Astrocyte (in vitro differentiated cells and primary cell): ENCODE data around the gene DHRS3. TPM values are rescaled to one million over a fixed set of nuclear protein-coding genes. Genes with fewer than 3 reads are reported as not detected.

Source experiments
- DNase-seq: peaks from one replicate; pipeline ENCODE4 v3.0.0-alpha.2; 2010; ENCODE audit warnings: low read depth
- FAIRE-seq: peaks from 2 replicates; lab custom pipeline; 2011; peaks lifted over from hg19 to GRCh38; lab: Jason Lieb, UNC
- H2AFZ ChIP-seq: 2 replicates; pipeline ENCODE4 v1.6.0; 2012; ENCODE audit warnings: low read depth, low read length, inconsistent platforms
- H3K27ac ChIP-seq: 2 replicates; pipeline ENCODE4 v1.5.1; 2011; ENCODE audit warnings: low read depth, low read length, inconsistent platforms
- H3K27me3 ChIP-seq: 2 replicates; pipeline ENCODE4 v1.6.0; 2011; ENCODE audit warnings: low read length, inconsistent platforms; ENCODE audit not compliant: insufficient read depth
- H3K36me3 ChIP-seq: 2 replicates; pipeline ENCODE4 v1.5.1; 2011; ENCODE audit warnings: low read length, inconsistent platforms; ENCODE audit not compliant: insufficient read depth
- H3K4me1 ChIP-seq: 2 replicates; pipeline ENCODE4 v1.5.1; 2011; ENCODE audit warnings: low read length, inconsistent platforms; ENCODE audit not compliant: insufficient read depth
- H3K4me2 ChIP-seq: 2 replicates; pipeline ENCODE4 v1.6.0; 2012; ENCODE audit warnings: low read length, inconsistent platforms
- H3K4me3 ChIP-seq: 2 replicates; pipeline ENCODE4 v1.5.1; 2011; ENCODE audit warnings: low read depth, mild to moderate bottlenecking, low read length, inconsistent platforms; ENCODE audit not compliant: insufficient read depth
- H3K79me2 ChIP-seq: 2 replicates; pipeline ENCODE4 v1.6.0; 2012; ENCODE audit warnings: mild to moderate bottlenecking, low read length, inconsistent platforms; ENCODE audit not compliant: insufficient read depth
- H3K9ac ChIP-seq: 2 replicates; pipeline ENCODE4 v1.6.0; 2012; ENCODE audit warnings: mild to moderate bottlenecking, low read length, inconsistent platforms
- H3K9me3 ChIP-seq: 2 replicates; pipeline ENCODE4 v1.5.1; 2012; ENCODE audit warnings: low read depth, mild to moderate bottlenecking, low read length, inconsistent platforms; ENCODE audit not compliant: insufficient read depth
- H4K20me1 ChIP-seq: 2 replicates; pipeline ENCODE4 v1.6.0; 2012; ENCODE audit warnings: low read length, inconsistent platforms; ENCODE audit not compliant: insufficient read depth
- H3K27ac Mint-ChIP-seq: one replicate; pipeline ENCODE4 v1.8.0; 2021; ENCODE audit warnings: mild to moderate bottlenecking, mixed read lengths; ENCODE audit not compliant: unreplicated experiment
- H3K27me3 Mint-ChIP-seq: one replicate; pipeline ENCODE4 v1.8.0; 2021; ENCODE audit warnings: low read depth, mixed read lengths; ENCODE audit not compliant: unreplicated experiment
- H3K36me3 Mint-ChIP-seq: one replicate; pipeline ENCODE4 v1.8.0; 2021; ENCODE audit warnings: low read depth, mixed read lengths; ENCODE audit not compliant: unreplicated experiment
- H3K4me1 Mint-ChIP-seq: one replicate; pipeline ENCODE4 v1.8.0; 2021; ENCODE audit warnings: low read depth, mixed read lengths; ENCODE audit not compliant: unreplicated experiment
- H3K4me3 Mint-ChIP-seq: one replicate; pipeline ENCODE4 v1.8.0; 2021; ENCODE audit warnings: mild to moderate bottlenecking, moderate library complexity, mixed read lengths; ENCODE audit not compliant: unreplicated experiment
- H3K9me3 Mint-ChIP-seq: one replicate; pipeline ENCODE4 v1.8.0; 2021; ENCODE audit warnings: mild to moderate bottlenecking, mixed read lengths; ENCODE audit not compliant: unreplicated experiment
- EZH2 ChIP-seq: IDR thresholded peaks from 2 replicates; pipeline ENCODE4 v1.6.1; 2012; ENCODE audit warnings: mild to moderate bottlenecking, low read length, inconsistent platforms; ENCODE audit not compliant: insufficient read depth
- total RNA-seq: library from RNA; stranded (reverse); gene quantifications from 2 replicates; pipeline ENCODE4 v1.2.1, GENCODE V29; 2021
- TF ChIP-seq, protein P1 (sequence below): IDR thresholded peaks from 2 replicates; pipeline ENCODE4 v1.5.1; 2011; ENCODE audit warnings: low read depth, mild to moderate bottlenecking, inconsistent platforms, low read length, moderate library complexity; ENCODE audit not compliant: insufficient read depth

DHRS3 gene
- total RNA-seq, 1 donor from 2014 or later: 3.4 TPM

DNA sequence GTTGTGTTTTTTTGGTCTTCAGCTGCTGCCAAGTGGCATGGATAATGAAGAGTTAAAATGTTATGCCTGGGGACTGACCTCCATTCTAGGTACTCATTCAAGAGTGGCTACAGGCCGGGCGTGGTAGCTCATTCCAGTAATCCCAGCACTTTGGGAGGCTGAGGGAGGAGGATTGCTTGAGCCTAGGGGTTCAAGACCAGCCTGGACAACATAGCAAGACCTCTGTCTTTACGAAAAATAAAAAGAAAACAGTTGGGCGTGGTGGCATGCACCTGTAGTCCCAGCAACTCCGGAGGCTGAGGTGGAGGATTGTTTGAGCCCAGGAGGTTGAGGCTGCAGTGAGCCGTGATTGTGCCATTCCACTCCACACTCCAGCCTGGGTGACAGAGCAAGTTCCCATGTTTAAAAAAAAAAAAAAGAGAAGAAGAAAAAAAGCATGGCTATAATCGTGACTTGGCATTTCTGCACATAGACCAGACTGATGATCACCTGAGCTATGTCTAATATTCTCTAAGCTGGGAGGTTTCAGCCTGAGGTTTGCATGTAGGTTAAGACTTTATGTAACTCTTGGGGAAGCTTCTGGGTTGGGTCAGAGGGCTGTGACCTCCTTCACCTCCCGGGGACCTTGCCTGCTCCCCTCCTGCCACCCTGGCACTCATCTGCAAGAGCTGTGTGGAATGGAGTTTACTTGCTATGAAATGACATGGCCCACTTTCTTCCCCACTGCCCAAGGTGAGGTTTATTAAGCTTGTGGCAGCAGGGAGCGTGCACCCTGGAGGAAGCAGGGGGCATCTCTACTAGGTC is 51.3 kb downstream of the DHRS3 start:
- Mint-ChIP-seq H3K4me1 (no peaks in the 10 kb centered on the region), H3K36me3 (peaks cover 3% of the 10 kb centered on the region), H3K9me3 (peaks cover 26% of the 10 kb centered on the region), H3K27ac (no peak overlapping the region), H3K4me3 (no peak overlapping the region), H3K27me3 (peaks cover 7% of the 10 kb centered on the region)
- Histone ChIP-seq H4K20me1 (no peaks in the 10 kb centered on the region), H3K27me3 (no peaks in the 10 kb centered on the region), H3K4me2 (no peak overlapping the region), H2AFZ (no peak overlapping the region), H3K9ac (no peak overlapping the region), H3K79me2 (no peaks in the 10 kb centered on the region), H3K9me3 (peaks cover 11% of the 10 kb centered on the region), H3K4me3 (no peak overlapping the region), H3K27ac (no peak overlapping the region), H3K4me1 (no peaks in the 10 kb centered on the region), H3K36me3 (no peaks in the 10 kb centered on the region)
- FAIRE-seq (no peak), DNase-seq (no peak)
- TF ChIP-seq, protein P1, sequence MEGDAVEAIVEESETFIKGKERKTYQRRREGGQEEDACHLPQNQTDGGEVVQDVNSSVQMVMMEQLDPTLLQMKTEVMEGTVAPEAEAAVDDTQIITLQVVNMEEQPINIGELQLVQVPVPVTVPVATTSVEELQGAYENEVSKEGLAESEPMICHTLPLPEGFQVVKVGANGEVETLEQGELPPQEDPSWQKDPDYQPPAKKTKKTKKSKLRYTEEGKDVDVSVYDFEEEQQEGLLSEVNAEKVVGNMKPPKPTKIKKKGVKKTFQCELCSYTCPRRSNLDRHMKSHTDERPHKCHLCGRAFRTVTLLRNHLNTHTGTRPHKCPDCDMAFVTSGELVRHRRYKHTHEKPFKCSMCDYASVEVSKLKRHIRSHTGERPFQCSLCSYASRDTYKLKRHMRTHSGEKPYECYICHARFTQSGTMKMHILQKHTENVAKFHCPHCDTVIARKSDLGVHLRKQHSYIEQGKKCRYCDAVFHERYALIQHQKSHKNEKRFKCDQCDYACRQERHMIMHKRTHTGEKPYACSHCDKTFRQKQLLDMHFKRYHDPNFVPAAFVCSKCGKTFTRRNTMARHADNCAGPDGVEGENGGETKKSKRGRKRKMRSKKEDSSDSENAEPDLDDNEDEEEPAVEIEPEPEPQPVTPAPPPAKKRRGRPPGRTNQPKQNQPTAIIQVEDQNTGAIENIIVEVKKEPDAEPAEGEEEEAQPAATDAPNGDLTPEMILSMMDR: no peak
- no peak for TF ChIP-seq EZH2

DNA sequence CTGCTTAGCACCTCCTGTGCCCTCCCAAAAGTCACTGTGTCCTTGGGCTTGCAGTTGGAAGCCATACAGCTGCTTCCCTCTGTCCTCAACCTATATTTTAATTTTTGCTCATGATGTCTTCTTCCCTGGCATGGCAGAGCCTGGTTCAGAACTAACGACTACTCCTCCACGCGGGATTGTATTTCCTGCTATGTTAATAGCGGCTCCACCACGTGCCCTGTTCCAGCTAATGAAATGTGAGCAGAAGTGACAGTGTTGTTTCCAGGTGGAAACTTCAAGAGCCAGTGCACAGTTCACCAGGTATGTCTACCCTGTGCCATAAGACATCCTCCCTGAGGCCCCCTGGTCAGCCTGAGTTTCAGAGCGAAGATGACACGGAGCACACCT is 52.1 kb downstream of the DHRS3 start:
- peaks cover 26% of the 10 kb centered on the region for H3K9me3 Mint-ChIP-seq
- Histone ChIP-seq H3K4me2 (no peak overlapping the region), H3K79me2 (no peaks in the 10 kb centered on the region)

More for the DNA sequence above, 52.1 kb downstream of the DHRS3 start:
- no peak for DNase-seq
- no peaks in the 10 kb centered on the region for H3K4me1 ChIP-seq
- no peak overlapping the region for H3K4me3 ChIP-seq
- H3K9ac ChIP-seq: no peak overlapping the region
- H3K27ac Mint-ChIP-seq: no peak overlapping the region
- peaks cover 7% of the 10 kb centered on the region for H3K27me3 Mint-ChIP-seq
- H3K4me1 Mint-ChIP-seq: no peaks in the 10 kb centered on the region
- peaks cover 11% of the 10 kb centered on the region for H3K9me3 ChIP-seq
- H2AFZ ChIP-seq: no peak overlapping the region
- no peaks in the 10 kb centered on the region for H3K36me3 ChIP-seq
- H3K27ac ChIP-seq: no peak overlapping the region
- no peaks in the 10 kb centered on the region for H4K20me1 ChIP-seq
- FAIRE-seq: no peak
- no peak overlapping the region for H3K4me3 Mint-ChIP-seq
- peaks cover 3% of the 10 kb centered on the region for H3K36me3 Mint-ChIP-seq
- no peaks in the 10 kb centered on the region for H3K27me3 ChIP-seq
- TF ChIP-seq EZH2: no peak
- TF ChIP-seq, protein P1: no peak
